K562 (cell line): Measurements from ENCODE around the gene DNAH1. TPM values are rescaled to one million over a fixed set of nuclear protein-coding genes. Genes with fewer than 3 reads are reported as not detected.

Experiments
- RERE ChIP-seq: sonication (generic); formaldehyde crosslinking; IDR thresholded peaks from 2 replicates; pipeline ENCODE4 v1.8.0; 2023; ENCODE audit warnings: missing genetic modification reagents, mild to moderate bottlenecking, borderline replicate concordance
- THRA ChIP-seq: fragments of 450-650 bp; IDR thresholded peaks from 2 replicates; pipeline ENCODE4 v1.6.1; 2017; ENCODE audit warnings: mild to moderate bottlenecking, moderate library complexity
- ZKSCAN3 ChIP-seq: fragments of 250-450 bp; sonication (Bioruptor Pico); IDR thresholded peaks from 2 replicates; pipeline ENCODE4 v1.4.0; 2020
- ZNF511 ChIP-seq: sonication (generic); formaldehyde crosslinking; IDR thresholded peaks from 2 replicates; pipeline ENCODE4 v1.8.0; 2022; ENCODE audit warnings: mild to moderate bottlenecking, missing genetic modification reagents
- microRNA counts: library from miRNA; unstranded; fragments of <30 nt; microRNA quantifications from one replicate; lab custom pipeline; 2016
- microRNA-seq: library from miRNA; unstranded; fragments of <30 nt; microRNA quantifications from one replicate; pipeline ENCODE4, GENCODE V29; 2018; ENCODE audit warnings: borderline microRNAs expressed
- polyA plus RNA-seq, 8 experiments: library from polyadenylated mRNA; depleted of rRNA in 4 of 8; stranded (reverse) in 5 of 8; unstranded in 3 of 8; fragments of >200 nt; fragmentation: Nextera tagmentation in 2 of 8; fragmentation: Illumina TruSeq in 1 of 8; extraction: Ambion mirVana in 2 of 8; extraction: Trizol in 1 of 8; gene quantifications; 2 replicates each; pipeline versions ENCODE4 v1.2.1 to v1.2.3, GENCODE V29; 2011 to 2014; ENCODE audit warnings: inconsistent platforms in 1 of 8, missing spikeins in 1 of 8
- small RNA-seq: library from RNA; depleted of rRNA; stranded (forward); fragments of <200 nt; gene quantifications from one replicate; pipeline ENCODE3, GENCODE V24; 2014
- total RNA-seq, 7 experiments: library from RNA; depleted of rRNA in 6 of 7; stranded (reverse); fragments of >200 nt in 6 of 7; fragmentation: Illumina TruSeq in 2 of 7; extraction: Trizol in 2 of 7; gene quantifications; 2 replicates each; pipeline versions ENCODE4 v1.2.1 to v1.2.3, GENCODE V29; 2011 to 2021; ENCODE audit warnings: low replicate concordance in 1 of 7

DNAH1 gene
- total and polyA plus RNA-seq, 9 of the 15 experiments (the other 6 are each of a cell fraction or from before 2014, with no cell fraction given) = 0.04 to 0.84 (median 0.50) TPM

GRCh38 chr3:52447512-52448355 is 131.6 kb downstream of the DNAH1 start (continued):
- no peak for TF ChIP-seq RERE
- TF ChIP-seq ZKSCAN3 (CRISPR knock-in tag) = no peak
- no peak for TF ChIP-seq ZNF511 (CRISPR knock-in tag)
- TF ChIP-seq THRA = no peak
- TF ChIP-seq, all 486 proteins: peak for 0

MicroRNAs encoded within 50 kb of the gene (microRNA counts, 767-probe panel; counts per million panel counts)
- microRNA hsa-let-7g-5p (lab: Ali Mortazavi, UCI) = 4,325 counts per million, percentile 84 among the panel's probes with 10 or more counts

Small RNAs within 50 kb of the gene (microRNA-seq; reads per million reads assigned to microRNA genes)
- 1.4 reads per million, percentile 16 among the genes with 10 or more reads in this experiment for gene MIR135A1
- gene MIRLET7G = 525 reads per million, percentile 88 among the genes with 10 or more reads in this experiment

Small RNAs within 50 kb of the gene (small RNA-seq; reads per million reads assigned to genes)
- gene MIR135A1 (0.18 reads per million), gene MIRLET7G (25.3 reads per million, percentile 97 among the genes with 10 or more reads in this experiment)

Other genes with a start within 250 kb of the DNAH1 start
Only the 7 nearest of the 15 such genes appear.
- gene TLR9, start 90.7 kb upstream of the DNAH1 start, total RNA-seq (2014; rRNA removed) = not detected in 2 replicates
- not detected in 2 replicates for gene TLR9, start 90.7 kb upstream of the DNAH1 start, total RNA-seq (2014; rRNA removed; fragmentation: Illumina TruSeq; extraction: Trizol)
- not detected in 2 replicates for gene TLR9, start 90.7 kb upstream of the DNAH1 start, total RNA-seq (2015; rRNA removed; fragmentation: Illumina TruSeq; extraction: Trizol)
- not detected in 2 replicates for gene TLR9, start 90.7 kb upstream of the DNAH1 start, total RNA-seq (2021)
- gene TLR9, start 90.7 kb upstream of the DNAH1 start, polyA plus RNA-seq (2011; rRNA removed) = not detected in 2 replicates
- not detected in 2 replicates for gene TLR9, start 90.7 kb upstream of the DNAH1 start, polyA plus RNA-seq (2014; fragmentation: Illumina TruSeq; extraction: Trizol)
- gene TLR9, start 90.7 kb upstream of the DNAH1 start, polyA plus RNA-seq (2014; fragmentation: Nextera tagmentation; extraction: Ambion mirVana) = not detected
- gene TLR9, start 90.7 kb upstream of the DNAH1 start, polyA plus RNA-seq (2014; rRNA removed) = not detected in 2 replicates
- gene TWF2, start 77.2 kb upstream of the DNAH1 start, total RNA-seq (2014; rRNA removed) = 49.1 and 56.9 TPM in 2 replicates
- 9.6 and 11.4 TPM in 2 replicates for gene TWF2, start 77.2 kb upstream of the DNAH1 start, total RNA-seq (2014; rRNA removed; fragmentation: Illumina TruSeq; extraction: Trizol)
- gene TWF2, start 77.2 kb upstream of the DNAH1 start, total RNA-seq (2015; rRNA removed; fragmentation: Illumina TruSeq; extraction: Trizol) = 26.8 and 27.0 TPM in 2 replicates
- 49.1 and 53.6 TPM in 2 replicates for gene TWF2, start 77.2 kb upstream of the DNAH1 start, total RNA-seq (2021)
- gene TWF2, start 77.2 kb upstream of the DNAH1 start, polyA plus RNA-seq (2011; rRNA removed) = 35.7 and 47.1 TPM in 2 replicates
- gene TWF2, start 77.2 kb upstream of the DNAH1 start, polyA plus RNA-seq (2014; fragmentation: Illumina TruSeq; extraction: Trizol) = 29.7 and 43.9 TPM in 2 replicates
- gene TWF2, start 77.2 kb upstream of the DNAH1 start, polyA plus RNA-seq (2014; fragmentation: Nextera tagmentation; extraction: Ambion mirVana) = 1 to 10 TPM in 1 of 2 experiments, under 1 TPM in 1; 0.11 to 1.7 TPM
- 59.4 and 61.9 TPM in 2 replicates for gene TWF2, start 77.2 kb upstream of the DNAH1 start, polyA plus RNA-seq (2014; rRNA removed)
- 4.4 and 4.5 TPM in 2 replicates for gene PPM1M, start 70.6 kb upstream of the DNAH1 start, total RNA-seq (2014; rRNA removed)
- 3.3 TPM in 2 replicates for gene PPM1M, start 70.6 kb upstream of the DNAH1 start, total RNA-seq (2014; rRNA removed; fragmentation: Illumina TruSeq; extraction: Trizol)
- gene PPM1M, start 70.6 kb upstream of the DNAH1 start, total RNA-seq (2015; rRNA removed; fragmentation: Illumina TruSeq; extraction: Trizol) = 2.0 and 2.8 TPM in 2 replicates
- gene PPM1M, start 70.6 kb upstream of the DNAH1 start, total RNA-seq (2021) = 5.0 and 7.0 TPM in 2 replicates
- gene PPM1M, start 70.6 kb upstream of the DNAH1 start, polyA plus RNA-seq (2011; rRNA removed) = 9.2 and 9.9 TPM in 2 replicates
- gene PPM1M, start 70.6 kb upstream of the DNAH1 start, polyA plus RNA-seq (2014; fragmentation: Illumina TruSeq; extraction: Trizol) = 6.5 and 6.6 TPM in 2 replicates
- gene PPM1M, start 70.6 kb upstream of the DNAH1 start, polyA plus RNA-seq (2014; fragmentation: Nextera tagmentation; extraction: Ambion mirVana) = 1 to 10 TPM; 1.4 to 1.5 TPM
- 4.6 and 6.9 TPM in 2 replicates for gene PPM1M, start 70.6 kb upstream of the DNAH1 start, polyA plus RNA-seq (2014; rRNA removed)
- gene WDR82, start 37.7 kb upstream of the DNAH1 start, total RNA-seq (2014; rRNA removed) = 22.0 and 29.6 TPM in 2 replicates
- gene WDR82, start 37.7 kb upstream of the DNAH1 start, total RNA-seq (2014; rRNA removed; fragmentation: Illumina TruSeq; extraction: Trizol) = 37.1 and 41.0 TPM in 2 replicates
- gene WDR82, start 37.7 kb upstream of the DNAH1 start, total RNA-seq (2015; rRNA removed; fragmentation: Illumina TruSeq; extraction: Trizol) = 36.1 and 39.0 TPM in 2 replicates
- 44.4 and 45.9 TPM in 2 replicates for gene WDR82, start 37.7 kb upstream of the DNAH1 start, total RNA-seq (2021)
- gene WDR82, start 37.7 kb upstream of the DNAH1 start, polyA plus RNA-seq (2011; rRNA removed) = 38.0 and 62.9 TPM in 2 replicates
- gene WDR82, start 37.7 kb upstream of the DNAH1 start, polyA plus RNA-seq (2014; fragmentation: Illumina TruSeq; extraction: Trizol) = 45.3 and 46.2 TPM in 2 replicates
- 1 to 10 TPM; 6.4 to 8.0 TPM for gene WDR82, start 37.7 kb upstream of the DNAH1 start, polyA plus RNA-seq (2014; fragmentation: Nextera tagmentation; extraction: Ambion mirVana)
- 30.6 and 37.7 TPM in 2 replicates for gene WDR82, start 37.7 kb upstream of the DNAH1 start, polyA plus RNA-seq (2014; rRNA removed)
- gene GLYCTK, start 28.5 kb upstream of the DNAH1 start, total RNA-seq (2014; rRNA removed) = 5.8 and 6.4 TPM in 2 replicates
- gene GLYCTK, start 28.5 kb upstream of the DNAH1 start, total RNA-seq (2014; rRNA removed; fragmentation: Illumina TruSeq; extraction: Trizol) = 1.3 and 1.9 TPM in 2 replicates
- gene GLYCTK, start 28.5 kb upstream of the DNAH1 start, total RNA-seq (2015; rRNA removed; fragmentation: Illumina TruSeq; extraction: Trizol) = 3.4 and 4.1 TPM in 2 replicates
- 7.3 and 8.3 TPM in 2 replicates for gene GLYCTK, start 28.5 kb upstream of the DNAH1 start, total RNA-seq (2021)
- gene GLYCTK, start 28.5 kb upstream of the DNAH1 start, polyA plus RNA-seq (2011; rRNA removed) = 6.0 and 7.1 TPM in 2 replicates
- 3.0 and 4.5 TPM in 2 replicates for gene GLYCTK, start 28.5 kb upstream of the DNAH1 start, polyA plus RNA-seq (2014; fragmentation: Illumina TruSeq; extraction: Trizol)
- under 1 TPM; 0.18 to 0.55 TPM for gene GLYCTK, start 28.5 kb upstream of the DNAH1 start, polyA plus RNA-seq (2014; fragmentation: Nextera tagmentation; extraction: Ambion mirVana)
- gene GLYCTK, start 28.5 kb upstream of the DNAH1 start, polyA plus RNA-seq (2014; rRNA removed) = 9.1 and 9.9 TPM in 2 replicates
- gene BAP1, start 93.7 kb downstream of the DNAH1 start, total RNA-seq (2014; rRNA removed) = 60.4 and 69.1 TPM in 2 replicates
- 21.6 and 25.8 TPM in 2 replicates for gene BAP1, start 93.7 kb downstream of the DNAH1 start, total RNA-seq (2014; rRNA removed; fragmentation: Illumina TruSeq; extraction: Trizol)
- gene BAP1, start 93.7 kb downstream of the DNAH1 start, total RNA-seq (2015; rRNA removed; fragmentation: Illumina TruSeq; extraction: Trizol) = 35.4 and 37.5 TPM in 2 replicates
- gene BAP1, start 93.7 kb downstream of the DNAH1 start, total RNA-seq (2021) = 64.9 and 66.6 TPM in 2 replicates
- 51.8 and 56.1 TPM in 2 replicates for gene BAP1, start 93.7 kb downstream of the DNAH1 start, polyA plus RNA-seq (2011; rRNA removed)
- gene BAP1, start 93.7 kb downstream of the DNAH1 start, polyA plus RNA-seq (2014; fragmentation: Illumina TruSeq; extraction: Trizol) = 37.5 and 48.7 TPM in 2 replicates
- 1 to 10 TPM; 3.4 to 5.4 TPM for gene BAP1, start 93.7 kb downstream of the DNAH1 start, polyA plus RNA-seq (2014; fragmentation: Nextera tagmentation; extraction: Ambion mirVana)
- gene BAP1, start 93.7 kb downstream of the DNAH1 start, polyA plus RNA-seq (2014; rRNA removed) = 42.5 and 47.8 TPM in 2 replicates
- gene PHF7, start 94.3 kb downstream of the DNAH1 start, total RNA-seq (2014; rRNA removed) = 16.8 and 21.5 TPM in 2 replicates
- gene PHF7, start 94.3 kb downstream of the DNAH1 start, total RNA-seq (2014; rRNA removed; fragmentation: Illumina TruSeq; extraction: Trizol) = 12.7 and 18.0 TPM in 2 replicates
- gene PHF7, start 94.3 kb downstream of the DNAH1 start, total RNA-seq (2015; rRNA removed; fragmentation: Illumina TruSeq; extraction: Trizol) = 19.0 and 20.2 TPM in 2 replicates
- gene PHF7, start 94.3 kb downstream of the DNAH1 start, total RNA-seq (2021) = 16.7 and 19.5 TPM in 2 replicates
- gene PHF7, start 94.3 kb downstream of the DNAH1 start, polyA plus RNA-seq (2011; rRNA removed) = 27.5 and 28.3 TPM in 2 replicates
- gene PHF7, start 94.3 kb downstream of the DNAH1 start, polyA plus RNA-seq (2014; fragmentation: Illumina TruSeq; extraction: Trizol) = 18.3 and 18.4 TPM in 2 replicates
- gene PHF7, start 94.3 kb downstream of the DNAH1 start, polyA plus RNA-seq (2014; fragmentation: Nextera tagmentation; extraction: Ambion mirVana) = 1 to 10 TPM; 2.4 to 4.1 TPM
- gene PHF7, start 94.3 kb downstream of the DNAH1 start, polyA plus RNA-seq (2014; rRNA removed) = 28.7 and 29.1 TPM in 2 replicates